H9 (cell line): Measurements from ENCODE around the gene IFT172. TPM values are rescaled to one million over a fixed set of nuclear protein-coding genes. Genes with fewer than 3 reads are reported as not detected.

Experiments
- DNase-seq: peaks from one replicate; pipeline ENCODE4 v3.0.0-alpha.2; 2017
- H2AFZ ChIP-seq: one replicate; pipeline ENCODE4 v1.6.1; 2013; ENCODE audit warnings: mild to moderate bottlenecking, low read length, control low read depth, moderate library complexity
- H2AK5ac ChIP-seq: 2 replicates; pipeline ENCODE4 v1.6.1; 2013; ENCODE audit warnings: low read length, control low read depth, mixed read lengths; ENCODE audit not compliant: insufficient read length
- H2BK120ac ChIP-seq: one replicate; pipeline ENCODE4 v1.6.1; 2013; ENCODE audit warnings: low read depth, mild to moderate bottlenecking, low read length, control low read depth, inconsistent platforms; ENCODE audit not compliant: poor library complexity, severe bottlenecking
- H2BK12ac ChIP-seq: 2 replicates; pipeline ENCODE4 v1.6.1; 2013; ENCODE audit warnings: low read length, control low read depth, mixed read lengths, low read depth; ENCODE audit not compliant: insufficient read length
- H2BK15ac ChIP-seq: 2 replicates; pipeline ENCODE4 v1.6.1; 2013; ENCODE audit warnings: low read depth, low read length, control low read depth
- H2BK20ac ChIP-seq: one replicate; pipeline ENCODE4 v1.6.1; 2013; ENCODE audit warnings: low read depth, mild to moderate bottlenecking, low read length, control low read depth, inconsistent platforms; ENCODE audit not compliant: poor library complexity, severe bottlenecking
- H2BK5ac ChIP-seq: 2 replicates; pipeline ENCODE4 v1.6.1; 2013; ENCODE audit warnings: low read length, control low read depth, mixed read lengths; ENCODE audit not compliant: insufficient read length
- H3K14ac ChIP-seq: 2 replicates; pipeline ENCODE4 v1.6.1; 2013; ENCODE audit warnings: low read length, control low read depth; ENCODE audit not compliant: insufficient read depth
- H3K18ac ChIP-seq: 2 replicates; pipeline ENCODE4 v1.6.1; 2013; ENCODE audit warnings: low read depth, mild to moderate bottlenecking, mixed read lengths, low read length, control low read depth; ENCODE audit not compliant: insufficient read length
- H3K23ac ChIP-seq: 2 replicates; pipeline ENCODE4 v1.6.1; 2013; ENCODE audit warnings: low read length, control low read depth, mixed read lengths, low read depth; ENCODE audit not compliant: insufficient read length
- H3K23me2 ChIP-seq: 2 replicates; pipeline ENCODE4 v1.6.1; 2013; ENCODE audit warnings: low read depth, mild to moderate bottlenecking, mixed read lengths, low read length, control low read depth; ENCODE audit not compliant: insufficient read length, poor library complexity, severe bottlenecking
- H3K27ac ChIP-seq: 2 replicates; pipeline ENCODE4 v1.5.1; 2013; ENCODE audit warnings: low read length, control low read depth, mixed read lengths, low read depth; ENCODE audit not compliant: insufficient read length
- H3K27me3 ChIP-seq: 2 replicates; pipeline ENCODE4 v1.6.1; 2013; ENCODE audit warnings: low read length, control low read depth, inconsistent platforms; ENCODE audit not compliant: insufficient read depth
- H3K4ac ChIP-seq: 2 replicates; pipeline ENCODE4 v1.6.1; 2013; ENCODE audit warnings: low read depth, mild to moderate bottlenecking, control low read depth, inconsistent platforms, low read length, moderate library complexity
- H3K4me1 ChIP-seq: 2 replicates; pipeline ENCODE4 v1.6.1; 2013; ENCODE audit warnings: low read length, control low read depth, inconsistent platforms; ENCODE audit not compliant: insufficient read depth
- H3K4me2 ChIP-seq: 2 replicates; pipeline ENCODE4 v1.6.1; 2013; ENCODE audit warnings: low read length, control low read depth, mixed read lengths; ENCODE audit not compliant: insufficient read length, insufficient read depth
- H3K56ac ChIP-seq: 2 replicates; pipeline ENCODE4 v1.6.1; 2013; ENCODE audit warnings: low read depth, mild to moderate bottlenecking, mixed read lengths, low read length, control low read depth; ENCODE audit not compliant: insufficient read length
- H3K79me1 ChIP-seq: 2 replicates; pipeline ENCODE4 v1.6.1; 2013; ENCODE audit warnings: low read depth, mild to moderate bottlenecking, moderate library complexity, low read length, control low read depth, inconsistent platforms; ENCODE audit not compliant: insufficient read depth, poor library complexity, severe bottlenecking
- H3K79me2 ChIP-seq: 2 replicates; pipeline ENCODE4 v1.6.1; 2013; ENCODE audit warnings: low read length, control low read depth, inconsistent platforms; ENCODE audit not compliant: insufficient read depth
- H3K9ac ChIP-seq: 2 replicates; pipeline ENCODE4 v1.6.1; 2013; ENCODE audit warnings: low read length, control low read depth, mixed read lengths; ENCODE audit not compliant: insufficient read length; ENCODE audit errors: extremely low read depth
- H3K9me3 ChIP-seq: one replicate; pipeline ENCODE4 v1.6.1; 2013; ENCODE audit warnings: low read depth, low read length, inconsistent platforms; ENCODE audit not compliant: control insufficient read depth
- H3T11ph ChIP-seq: one replicate; pipeline ENCODE4 v1.6.1; 2013; ENCODE audit warnings: mild to moderate bottlenecking, low read length, control low read depth, inconsistent platforms
- H4K20me1 ChIP-seq: one replicate; pipeline ENCODE4 v1.6.1; 2013; ENCODE audit not compliant: control insufficient read depth, insufficient read length, insufficient read depth
- H4K5ac ChIP-seq: 2 replicates; pipeline ENCODE4 v1.6.1; 2013; ENCODE audit warnings: low read depth, mild to moderate bottlenecking, mixed read lengths, low read length, control low read depth; ENCODE audit not compliant: insufficient read length
- H4K8ac ChIP-seq: replicated peaks from 2 replicates; pipeline ENCODE4 v1.6.1; 2013; ENCODE audit warnings: low read length, control low read depth, mixed read lengths, low read depth; ENCODE audit not compliant: insufficient read length
- H4K91ac ChIP-seq: 2 replicates; pipeline ENCODE4 v1.6.1; 2013; ENCODE audit warnings: low read depth, mild to moderate bottlenecking, moderate library complexity, mixed read lengths, low read length, control low read depth; ENCODE audit not compliant: insufficient read length
- H3K27ac Mint-ChIP-seq, 3 experiments: 2 replicates in 2 of 3; 3 replicates in 1 of 3; pipeline ENCODE4 v1.8.0; 2020 to 2021; ENCODE audit warnings: mixed read lengths in 3 of 3, mild to moderate bottlenecking in 1 of 3, moderate library complexity in 1 of 3
- H3K27me3 Mint-ChIP-seq: 2 replicates; pipeline ENCODE4 v1.8.0; 2021; ENCODE audit warnings: low read depth, mild to moderate bottlenecking, moderate library complexity, mixed read lengths
- H3K36me3 Mint-ChIP-seq, 3 experiments: 2 replicates in 2 of 3; 3 replicates in 1 of 3; pipeline ENCODE4 v1.8.0; 2020 to 2021; ENCODE audit warnings: low read depth in 3 of 3, mixed read lengths in 3 of 3; ENCODE audit not compliant: insufficient read depth in 1 of 3
- H3K4me1 Mint-ChIP-seq, 2 experiments: 2 replicates each; pipeline ENCODE4 v1.8.0; 2020; ENCODE audit warnings: mixed read lengths in 2 of 2
- H3K4me3 Mint-ChIP-seq, 2 experiments: 2 replicates in 1 of 2; 3 replicates in 1 of 2; pipeline ENCODE4 v1.8.0; 2020 to 2021; ENCODE audit warnings: mild to moderate bottlenecking in 2 of 2, mixed read lengths in 2 of 2, moderate library complexity in 1 of 2
- H3K9me3 Mint-ChIP-seq, 2 experiments: 2 replicates in 1 of 2; 3 replicates in 1 of 2; pipeline ENCODE4 v1.8.0; 2020; ENCODE audit warnings: mild to moderate bottlenecking in 2 of 2, mixed read lengths in 2 of 2, moderate library complexity in 1 of 2
- WGBS: extraction: QIAGEN DNeasy Blood & Tissue Kit; methylation state at CpG from one replicate; pipeline ENCODE4 v1.1.7; 2013; ENCODE audit warnings: missing lambda C conversion rate, low lambda C conversion rate, mixed read lengths; ENCODE audit not compliant: insufficient read length; ENCODE audit errors: extremely low coverage; 5-methylcytosine and 5-hydroxymethylcytosine counted together
- total RNA-seq: library from RNA; stranded (reverse); gene quantifications from 2 replicates; pipeline ENCODE4 v1.2.1, GENCODE V29; 2021
- TF ChIP-seq, protein P1 (sequence below): fragments of 200-600 bp; sonication (generic); conservative IDR thresholded peaks from 3 replicates; pipeline ENCODE4 v1.8.0; 2021; ENCODE audit warnings: antibody characterized with exemption, mild to moderate bottlenecking

The IFT172 gene
- total RNA-seq, 1 experiment from 2014 or later: 15.5 TPM

DNA sequence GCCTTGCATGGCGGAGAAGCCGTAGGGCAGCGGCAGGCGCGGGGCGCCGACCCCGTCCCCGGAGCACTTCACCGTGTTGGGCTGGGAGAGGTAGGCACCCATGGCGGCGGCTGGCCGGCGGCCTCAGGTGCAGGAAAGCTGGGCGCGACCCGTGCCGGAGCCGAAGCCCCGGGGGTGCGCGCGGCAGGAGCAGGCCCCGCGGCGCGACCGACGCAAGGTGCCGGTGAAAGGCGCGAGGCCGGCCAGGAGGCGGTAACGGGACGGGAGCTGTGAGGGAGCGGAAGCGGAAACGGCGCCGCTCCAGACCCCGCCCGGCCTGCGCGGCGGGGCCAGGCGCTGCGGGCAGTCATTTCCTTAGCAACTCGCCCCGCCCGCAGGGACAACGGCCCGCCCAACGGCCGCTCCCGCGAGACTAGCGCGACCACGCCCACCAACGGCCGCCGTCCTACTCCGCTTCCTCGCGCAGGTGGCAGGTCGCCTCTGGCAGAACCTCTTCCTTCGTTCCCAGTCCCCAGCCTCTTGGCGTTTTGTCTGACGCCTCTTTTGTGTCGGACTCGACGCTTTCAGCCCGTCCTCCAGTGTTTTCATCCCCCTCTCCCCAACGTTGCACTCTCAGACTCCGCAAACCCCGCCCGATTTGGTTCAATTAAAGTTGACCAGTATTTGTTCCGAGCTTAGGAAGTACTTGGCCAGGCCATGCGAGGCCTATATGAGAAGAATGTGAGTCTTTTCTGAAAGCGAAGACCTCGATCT is 80.0 kb downstream of the IFT172 start, which contains the start of gene PPM1G:
Gene PPM1G (minus strand): TSS at position 271 of the 753 bp plus-strand sequence. CDS start 169 bp downstream, at position 102.
- H3K23me2 ChIP-seq: peaks cover 9% of the 10 kb centered on the region
- WGBS: no CpG with 5 or more reads among the region's 82 CpGs
- peak; percentile 97 for DNase-seq
- Mint-ChIP-seq H3K9me3 (peaks cover 4 to 11% of the 10 kb centered on the region in 2 experiments; a peak in 2 of 5 replicates), H3K27ac (peak within 1 kb of the TSS; percentile 87 to 94 (median 89)), H3K4me1 (peaks cover 18 to 20% of the 10 kb centered on the region in 2 experiments), H3K4me3 (peak within 1 kb of the TSS; percentile 89 to 93), H3K36me3 (peaks cover 4 to 25% (median 17%) of the 10 kb centered on the region in 3 experiments; a peak in 6 of 7 replicates), H3K27me3 (no peaks in the 10 kb centered on the region; the same call in 1 of the 2 replicates)
- peak within 1 kb of the TSS; percentile 83 for H3K4me2 ChIP-seq
- H4K8ac ChIP-seq: no peak within 1 kb of the TSS
- H3K79me2 ChIP-seq: peaks cover 30% of the 10 kb centered on the region; the same call in 1 of the 2 replicates
- H3K23ac ChIP-seq: no peak within 1 kb of the TSS
- TF ChIP-seq, protein P1, sequence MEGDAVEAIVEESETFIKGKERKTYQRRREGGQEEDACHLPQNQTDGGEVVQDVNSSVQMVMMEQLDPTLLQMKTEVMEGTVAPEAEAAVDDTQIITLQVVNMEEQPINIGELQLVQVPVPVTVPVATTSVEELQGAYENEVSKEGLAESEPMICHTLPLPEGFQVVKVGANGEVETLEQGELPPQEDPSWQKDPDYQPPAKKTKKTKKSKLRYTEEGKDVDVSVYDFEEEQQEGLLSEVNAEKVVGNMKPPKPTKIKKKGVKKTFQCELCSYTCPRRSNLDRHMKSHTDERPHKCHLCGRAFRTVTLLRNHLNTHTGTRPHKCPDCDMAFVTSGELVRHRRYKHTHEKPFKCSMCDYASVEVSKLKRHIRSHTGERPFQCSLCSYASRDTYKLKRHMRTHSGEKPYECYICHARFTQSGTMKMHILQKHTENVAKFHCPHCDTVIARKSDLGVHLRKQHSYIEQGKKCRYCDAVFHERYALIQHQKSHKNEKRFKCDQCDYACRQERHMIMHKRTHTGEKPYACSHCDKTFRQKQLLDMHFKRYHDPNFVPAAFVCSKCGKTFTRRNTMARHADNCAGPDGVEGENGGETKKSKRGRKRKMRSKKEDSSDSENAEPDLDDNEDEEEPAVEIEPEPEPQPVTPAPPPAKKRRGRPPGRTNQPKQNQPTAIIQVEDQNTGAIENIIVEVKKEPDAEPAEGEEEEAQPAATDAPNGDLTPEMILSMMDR: no peak
- H3K9me3 ChIP-seq: no peaks in the 10 kb centered on the region
- peak within 1 kb of the TSS; percentile 86 for H3K9ac ChIP-seq
- peak within 1 kb of the TSS; percentile 3; the same call in 1 of the 2 replicates for H3K4ac ChIP-seq
- no peak within 1 kb of the TSS for H3T11ph ChIP-seq
- H2BK5ac ChIP-seq: no peak within 1 kb of the TSS
- no peak within 1 kb of the TSS for H2BK15ac ChIP-seq
- H4K91ac ChIP-seq: no peak within 1 kb of the TSS
- no peak within 1 kb of the TSS for H2BK20ac ChIP-seq
- H3K27me3 ChIP-seq: no peaks in the 10 kb centered on the region
- H4K20me1 ChIP-seq: no peaks in the 10 kb centered on the region
- H2AFZ ChIP-seq: no peak within 1 kb of the TSS
- no peaks in the 10 kb centered on the region for H3K4me1 ChIP-seq
- H3K79me1 ChIP-seq: peaks cover 3% of the 10 kb centered on the region
- H3K27ac ChIP-seq: peak within 1 kb of the TSS; percentile 17
- no peak within 1 kb of the TSS for H2AK5ac ChIP-seq
- no peak within 1 kb of the TSS for H2BK12ac ChIP-seq
- H3K56ac ChIP-seq: no peak within 1 kb of the TSS
- peak within 1 kb of the TSS; percentile 76 for H3K18ac ChIP-seq
- peak within 1 kb of the TSS; percentile 19 for H4K5ac ChIP-seq
- peak within 1 kb of the TSS; percentile 62 for H3K14ac ChIP-seq
- H2BK120ac ChIP-seq: peak within 1 kb of the TSS; percentile 16
